ENCODE results near the gene PARP9. TPM values are rescaled to one million over a fixed set of nuclear protein-coding genes. Genes with fewer than 3 reads are reported as not detected.

The PARP9 gene
- total and polyA plus RNA-seq, 2 of the 13 experiments (the other 11 are each of a cell fraction or from before 2014, with no cell fraction given) = 6.5 to 10.6 TPM

DNA sequence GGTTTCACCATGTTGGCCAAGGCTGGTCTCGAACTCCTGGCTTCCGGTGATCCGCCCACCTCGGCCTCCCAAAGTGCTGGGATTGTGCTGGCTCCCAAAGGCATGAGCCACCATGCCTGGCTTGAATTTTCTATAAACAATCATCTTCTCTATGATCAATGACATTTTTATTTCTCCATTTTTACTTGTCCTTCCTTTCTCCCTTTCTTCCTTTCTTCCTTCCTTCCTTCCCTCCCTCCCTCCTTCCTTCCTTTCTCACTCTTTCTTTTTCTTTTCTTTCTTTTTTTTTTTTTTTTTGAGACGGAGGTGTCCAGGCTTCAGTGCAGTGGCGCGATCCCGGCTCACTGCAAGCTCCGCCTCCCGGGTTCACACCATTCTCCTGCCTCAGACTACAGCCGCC is 40.8 kb downstream of the PARP9 start:
- no peak overlapping the region for H3K9ac ChIP-seq (ENCODE audit: insufficient read depth, low read depth, low read length)
- ChIA-PET POLR2A (no interaction called here), CTCF (ENCODE audit: low intra/inter-chr PET ratio, low total read pairs) (no interaction called here)
- DNase-seq (ENCODE audit: low spot score) (no peak), ATAC-seq (no peak), FAIRE-seq (no peak)
- H3K4me2 ChIP-seq (ENCODE audit: low read depth, low read length) = no peak overlapping the region
- no peaks in the 10 kb centered on the region for H3K36me3 ChIP-seq (replicated peaks in 1 of 2; ENCODE audit: control insufficient read depth in 1 of 2, insufficient read depth in 2 of 2, low read length in 2 of 2)
- H4K20me1 ChIP-seq (ENCODE audit: insufficient read depth, low read length) = no peaks in the 10 kb centered on the region
- in situ Hi-C loops (cut with HindIII; ENCODE audit: extremely low pct_ligation_motif_present, low pct_unique_long_range_greater_than_20kb) (no loop called here), intact Hi-C loops (cut with micrococcal nuclease; ENCODE audit: unreplicated experiment) (no loop called here)
- H2AFZ ChIP-seq (ENCODE audit: low read length) = no peak overlapping the region
- TF ChIP-seq, protein P1, sequence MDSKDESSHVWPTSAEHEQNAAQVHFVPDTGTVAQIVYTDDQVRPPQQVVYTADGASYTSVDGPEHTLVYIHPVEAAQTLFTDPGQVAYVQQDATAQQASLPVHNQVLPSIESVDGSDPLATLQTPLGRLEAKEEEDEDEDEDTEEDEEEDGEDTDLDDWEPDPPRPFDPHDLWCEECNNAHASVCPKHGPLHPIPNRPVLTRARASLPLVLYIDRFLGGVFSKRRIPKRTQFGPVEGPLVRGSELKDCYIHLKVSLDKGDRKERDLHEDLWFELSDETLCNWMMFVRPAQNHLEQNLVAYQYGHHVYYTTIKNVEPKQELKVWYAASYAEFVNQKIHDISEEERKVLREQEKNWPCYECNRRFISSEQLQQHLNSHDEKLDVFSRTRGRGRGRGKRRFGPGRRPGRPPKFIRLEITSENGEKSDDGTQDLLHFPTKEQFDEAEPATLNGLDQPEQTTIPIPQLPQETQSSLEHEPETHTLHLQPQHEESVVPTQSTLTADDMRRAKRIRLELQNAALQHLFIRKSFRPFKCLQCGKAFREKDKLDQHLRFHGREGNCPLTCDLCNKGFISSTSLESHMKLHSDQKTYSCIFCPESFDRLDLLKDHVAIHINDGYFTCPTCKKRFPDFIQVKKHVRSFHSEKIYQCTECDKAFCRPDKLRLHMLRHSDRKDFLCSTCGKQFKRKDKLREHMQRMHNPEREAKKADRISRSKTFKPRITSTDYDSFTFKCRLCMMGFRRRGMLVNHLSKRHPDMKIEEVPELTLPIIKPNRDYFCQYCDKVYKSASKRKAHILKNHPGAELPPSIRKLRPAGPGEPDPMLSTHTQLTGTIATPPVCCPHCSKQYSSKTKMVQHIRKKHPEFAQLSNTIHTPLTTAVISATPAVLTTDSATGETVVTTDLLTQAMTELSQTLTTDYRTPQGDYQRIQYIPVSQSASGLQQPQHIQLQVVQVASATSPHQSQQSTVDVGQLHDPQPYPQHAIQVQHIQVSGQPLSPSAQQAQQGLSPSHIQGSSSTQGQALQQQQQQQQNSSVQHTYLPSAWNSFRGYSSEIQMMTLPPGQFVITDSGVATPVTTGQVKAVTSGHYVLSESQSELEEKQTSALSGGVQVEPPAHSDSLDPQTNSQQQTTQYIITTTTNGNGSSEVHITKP (CRISPR knock-in tag; IDR thresholded peaks at IDR 0.05; ENCODE audit: low read depth) = no peak
- no peak for TF ChIP-seq RARA (CRISPR knock-in tag; IDR thresholded peaks at IDR 0.05)
- WGBS (ENCODE audit: low lambda C conversion rate) = 89% methylated on average over 11 of the region's 11 CpGs
- H3K79me2 ChIP-seq (ENCODE audit: insufficient read depth, low read length) = no peaks in the 10 kb centered on the region
- no peaks in the 10 kb centered on the region; a peak in 1 of 5 replicates for H3K27me3 ChIP-seq (ENCODE audit: control insufficient read depth in 1 of 2, insufficient read depth in 2 of 2, low read length in 2 of 2)
- peaks cover 10% of the 10 kb centered on the region; the same call in 1 of the 2 replicates for H3K4me1 ChIP-seq (ENCODE audit: insufficient read depth, low read length)
- BruUV-seq (replicated peaks) = no TSS peak
- H3K4me3 ChIP-seq (replicated peaks in 1 of 3; ENCODE audit: insufficient read depth in 1 of 3, low read depth in 2 of 3, low read length in 3 of 3) = no peak overlapping the region
- H3K9me3 ChIP-seq (ENCODE audit: low read length) = no peaks in the 10 kb centered on the region
- H3K27ac ChIP-seq (ENCODE audit: extremely low read length, insufficient read depth, low read length) = no peak overlapping the region

DNA sequence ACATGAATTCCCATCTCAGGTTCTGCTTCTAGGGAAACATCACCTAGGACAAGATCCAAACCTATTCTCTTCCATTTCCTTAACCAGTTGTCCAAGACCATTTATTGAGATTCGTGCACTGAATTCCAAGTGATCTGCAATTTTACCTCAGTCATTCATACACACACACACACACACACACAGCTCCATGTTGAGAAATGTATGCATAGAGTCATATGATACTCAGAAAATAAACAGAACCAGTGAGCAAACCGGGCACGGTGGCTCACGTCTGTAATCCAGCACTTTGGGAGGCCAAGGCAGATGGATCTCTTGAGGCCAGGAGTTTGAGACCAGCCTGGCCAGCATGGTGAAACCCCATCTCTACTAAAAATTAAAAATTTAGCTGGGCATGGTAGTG is 43.2 kb downstream of the PARP9 start:
- Histone ChIP-seq H3K27ac (ENCODE audit: extremely low read length, insufficient read depth, low read length) (no peak overlapping the region), H3K79me2 (ENCODE audit: insufficient read depth, low read length) (no peaks in the 10 kb centered on the region), H3K27me3 (ENCODE audit: control insufficient read depth in 1 of 2, insufficient read depth in 2 of 2, low read length in 2 of 2) (no peaks in the 10 kb centered on the region), H3K9me3 (ENCODE audit: low read length) (no peaks in the 10 kb centered on the region), H3K4me3 (replicated peaks in 1 of 3; ENCODE audit: insufficient read depth in 1 of 3, low read depth in 2 of 3, low read length in 3 of 3) (no peak overlapping the region), H3K36me3 (replicated peaks in 1 of 2; ENCODE audit: control insufficient read depth in 1 of 2, insufficient read depth in 2 of 2, low read length in 2 of 2) (no peaks in the 10 kb centered on the region), H3K4me1 (ENCODE audit: insufficient read depth, low read length) (peaks cover 16% of the 10 kb centered on the region), H3K4me2 (ENCODE audit: low read depth, low read length) (no peak overlapping the region), H2AFZ (ENCODE audit: low read length) (no peak overlapping the region), H3K9ac (ENCODE audit: insufficient read depth, low read depth, low read length) (no peak overlapping the region), H4K20me1 (ENCODE audit: insufficient read depth, low read length) (no peaks in the 10 kb centered on the region)
- peak; percentile 56 for DNase-seq (ENCODE audit: low spot score)
- in situ Hi-C loops (cut with HindIII; ENCODE audit: extremely low pct_ligation_motif_present, low pct_unique_long_range_greater_than_20kb) = no loop called here
- BruUV-seq (replicated peaks) = no TSS peak
- FAIRE-seq = no peak
- intact Hi-C loops (cut with micrococcal nuclease; ENCODE audit: unreplicated experiment) = no loop called here
- ChIA-PET CTCF (ENCODE audit: low intra/inter-chr PET ratio, low total read pairs) (no interaction called here), POLR2A (no interaction called here)
- ATAC-seq = peak; percentile 65
- 3% methylated on average over 4 of the region's 4 CpGs for WGBS (ENCODE audit: low lambda C conversion rate)
- no peak for TF ChIP-seq ZSCAN29 (CRISPR knock-in tag; conservative IDR thresholded peaks at IDR 0.05)
- TF ChIP-seq GATAD2A (CRISPR knock-in tag; IDR thresholded peaks at IDR 0.05) = 0 out of 2 replicates have a peak, but pooled peaks have one; percentile 29
- no peak for TF ChIP-seq ZBTB7A (CRISPR knock-in tag; IDR thresholded peaks at IDR 0.05)
- TF ChIP-seq, protein P2, sequence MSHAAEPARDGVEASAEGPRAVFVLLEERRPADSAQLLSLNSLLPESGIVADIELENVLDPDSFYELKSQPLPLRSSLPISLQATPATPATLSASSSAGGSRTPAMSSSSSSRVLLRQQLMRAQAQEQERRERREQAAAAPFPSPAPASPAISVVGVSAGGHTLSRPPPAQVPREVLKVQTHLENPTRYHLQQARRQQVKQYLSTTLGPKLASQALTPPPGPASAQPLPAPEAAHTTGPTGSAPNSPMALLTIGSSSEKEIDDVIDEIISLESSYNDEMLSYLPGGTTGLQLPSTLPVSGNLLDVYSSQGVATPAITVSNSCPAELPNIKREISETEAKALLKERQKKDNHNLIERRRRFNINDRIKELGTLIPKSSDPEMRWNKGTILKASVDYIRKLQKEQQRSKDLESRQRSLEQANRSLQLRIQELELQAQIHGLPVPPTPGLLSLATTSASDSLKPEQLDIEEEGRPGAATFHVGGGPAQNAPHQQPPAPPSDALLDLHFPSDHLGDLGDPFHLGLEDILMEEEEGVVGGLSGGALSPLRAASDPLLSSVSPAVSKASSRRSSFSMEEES (CRISPR knock-in tag; IDR thresholded peaks at IDR 0.05) = peak; percentile 86
- no peak for TF ChIP-seq ZNF780A (CRISPR knock-in tag; IDR thresholded peaks at IDR 0.05)
- TF ChIP-seq SIX4 (CRISPR knock-in tag; IDR thresholded peaks at IDR 0.05) = 0 out of 2 replicates have a peak, but pooled peaks have one; percentile 29
- TF ChIP-seq ZNF431 (CRISPR knock-in tag; IDR thresholded peaks at IDR 0.05; ENCODE audit: borderline replicate concordance, low read depth) = no peak
- TF ChIP-seq ZNF3 (CRISPR knock-in tag; IDR thresholded peaks at IDR 0.05) = no peak
